ENCODE data around the gene SORCS2. TPM values are rescaled to one million over a fixed set of nuclear protein-coding genes. Genes with fewer than 3 reads are reported as not detected.

SORCS2 gene
- total RNA-seq, 1 experiment from 2014 or later, result not detected

DNA sequence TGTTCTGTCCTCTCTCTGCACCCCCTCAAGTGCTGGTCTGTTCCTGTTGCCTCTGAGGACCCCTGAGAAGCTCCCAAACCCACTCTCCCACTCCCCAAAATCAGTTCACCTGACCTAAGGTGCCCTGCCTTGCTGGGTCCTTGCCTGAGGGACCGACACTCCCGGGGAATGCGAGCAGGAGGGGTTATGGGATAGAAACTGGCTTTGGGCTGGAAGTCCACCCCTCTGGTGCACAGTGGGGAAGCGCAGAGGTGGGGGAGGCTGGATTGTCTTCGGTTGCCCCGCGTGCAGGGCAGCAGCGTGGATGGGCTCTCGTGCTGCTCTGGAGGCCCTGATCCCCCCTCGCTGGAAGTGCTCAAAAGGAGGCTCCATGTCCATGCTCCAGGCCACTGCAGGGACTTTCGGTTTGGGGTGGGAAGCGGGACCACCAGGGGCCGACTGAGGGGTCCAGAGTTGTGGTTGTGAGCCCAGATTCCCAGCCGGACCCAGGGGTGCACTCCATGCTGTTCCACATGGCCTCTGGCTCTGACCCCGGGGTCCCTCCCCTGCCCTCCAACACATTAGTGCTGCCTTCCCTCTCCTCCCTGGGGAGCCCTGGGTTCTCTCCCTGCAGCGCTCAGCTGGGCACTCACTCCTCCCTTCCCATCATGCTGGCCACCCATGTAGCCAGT is 7.6 kb downstream of the SORCS2 start:
- intact Hi-C loops (cut with micrococcal nuclease), result no loop called here
- POLR2A ChIA-PET, result no interaction called here
- DNase-seq (ENCODE audit: unreplicated experiment), result no peak
- no TSS peak for BruUV-seq (replicated peaks)
- Mint-ChIP-seq H3K27me3 (ENCODE audit: insufficient read depth, unreplicated experiment) (peaks cover 5% of the 10 kb centered on the region), H3K9me3 (ENCODE audit: unreplicated experiment) (no peaks in the 10 kb centered on the region), H3K27ac (ENCODE audit: low read depth, unreplicated experiment) (no peak overlapping the region), H3K4me1 (ENCODE audit: insufficient read depth, unreplicated experiment) (peaks cover 19% of the 10 kb centered on the region), H3K36me3 (ENCODE audit: insufficient read depth, unreplicated experiment) (no peaks in the 10 kb centered on the region), H3K4me3 (ENCODE audit: unreplicated experiment) (no peak overlapping the region)
- CTCF ChIA-PET, result interaction anchor here (0.7 to 1.3 kb wide), 3 partner anchors 12 to 179 kb away, joined by 3 read pairs; no protein-coding TSS in a partner anchor
- TF ChIP-seq, protein P1, sequence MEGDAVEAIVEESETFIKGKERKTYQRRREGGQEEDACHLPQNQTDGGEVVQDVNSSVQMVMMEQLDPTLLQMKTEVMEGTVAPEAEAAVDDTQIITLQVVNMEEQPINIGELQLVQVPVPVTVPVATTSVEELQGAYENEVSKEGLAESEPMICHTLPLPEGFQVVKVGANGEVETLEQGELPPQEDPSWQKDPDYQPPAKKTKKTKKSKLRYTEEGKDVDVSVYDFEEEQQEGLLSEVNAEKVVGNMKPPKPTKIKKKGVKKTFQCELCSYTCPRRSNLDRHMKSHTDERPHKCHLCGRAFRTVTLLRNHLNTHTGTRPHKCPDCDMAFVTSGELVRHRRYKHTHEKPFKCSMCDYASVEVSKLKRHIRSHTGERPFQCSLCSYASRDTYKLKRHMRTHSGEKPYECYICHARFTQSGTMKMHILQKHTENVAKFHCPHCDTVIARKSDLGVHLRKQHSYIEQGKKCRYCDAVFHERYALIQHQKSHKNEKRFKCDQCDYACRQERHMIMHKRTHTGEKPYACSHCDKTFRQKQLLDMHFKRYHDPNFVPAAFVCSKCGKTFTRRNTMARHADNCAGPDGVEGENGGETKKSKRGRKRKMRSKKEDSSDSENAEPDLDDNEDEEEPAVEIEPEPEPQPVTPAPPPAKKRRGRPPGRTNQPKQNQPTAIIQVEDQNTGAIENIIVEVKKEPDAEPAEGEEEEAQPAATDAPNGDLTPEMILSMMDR (IDR thresholded peaks at IDR 0.05; ENCODE audit: unreplicated experiment), result no peak

GRCh38 chr4:7200801-7201200 is 8.5 kb downstream of the SORCS2 start:
- Mint-ChIP-seq H3K27ac (ENCODE audit: low read depth, unreplicated experiment) (peak overlapping the region; percentile 53), H3K4me1 (ENCODE audit: insufficient read depth, unreplicated experiment) (peaks cover 19% of the 10 kb centered on the region), H3K9me3 (ENCODE audit: unreplicated experiment) (no peaks in the 10 kb centered on the region), H3K27me3 (ENCODE audit: insufficient read depth, unreplicated experiment) (no peaks in the 10 kb centered on the region), H3K36me3 (ENCODE audit: insufficient read depth, unreplicated experiment) (no peaks in the 10 kb centered on the region), H3K4me3 (ENCODE audit: unreplicated experiment) (no peak overlapping the region)
- POLR2A ChIA-PET, result no interaction called here
- BruUV-seq (replicated peaks), result no TSS peak
- CTCF ChIA-PET, result interaction anchor here (0.9 kb wide), 1 partner anchor 95 kb away, joined by 3 read pairs; no protein-coding TSS in a partner anchor
- DNase-seq (ENCODE audit: unreplicated experiment), result no peak
- intact Hi-C loops (cut with micrococcal nuclease), result no loop called here
- TF ChIP-seq, protein P1 (IDR thresholded peaks at IDR 0.05; ENCODE audit: unreplicated experiment), result no peak

GRCh38 chr4:7201420-7202305 is 9.3 kb downstream of the SORCS2 start:
- TF ChIP-seq, protein P1 (IDR thresholded peaks at IDR 0.05; ENCODE audit: unreplicated experiment), result no peak
- no peak for DNase-seq (ENCODE audit: unreplicated experiment)
- intact Hi-C loops (cut with micrococcal nuclease), result no loop called here
- CTCF ChIA-PET, result interaction anchor here (0.6 to 1.4 kb wide), 3 partner anchors 10 to 608 kb away, joined by 3 to 9 read pairs (median 5); partner anchors contain the start of gene SORCS2
- no TSS peak for BruUV-seq (replicated peaks)
- Mint-ChIP-seq H3K9me3 (ENCODE audit: unreplicated experiment) (no peaks in the 10 kb centered on the region), H3K36me3 (ENCODE audit: insufficient read depth, unreplicated experiment) (no peaks in the 10 kb centered on the region), H3K27me3 (ENCODE audit: insufficient read depth, unreplicated experiment) (no peaks in the 10 kb centered on the region), H3K4me3 (ENCODE audit: unreplicated experiment) (no peak overlapping the region), H3K27ac (ENCODE audit: low read depth, unreplicated experiment) (peak overlapping the region; percentile 53), H3K4me1 (ENCODE audit: insufficient read depth, unreplicated experiment) (peaks cover 16% of the 10 kb centered on the region)
- POLR2A ChIA-PET, result no interaction called here

- no peak for DNase-seq (ENCODE audit: unreplicated experiment)
- no peak overlapping the region for H3K4me3 Mint-ChIP-seq (ENCODE audit: unreplicated experiment)
- no TSS peak for BruUV-seq (replicated peaks)
- H3K4me1 Mint-ChIP-seq (ENCODE audit: insufficient read depth, unreplicated experiment), result peaks cover 19% of the 10 kb centered on the region
- no peaks in the 10 kb centered on the region for H3K9me3 Mint-ChIP-seq (ENCODE audit: unreplicated experiment)
- CTCF ChIA-PET, result interaction anchor here (0.6 to 1.4 kb wide), 3 partner anchors 11 to 607 kb away, joined by 3 to 9 read pairs (median 5); partner anchors contain the start of gene SORCS2
- no peaks in the 10 kb centered on the region for H3K27me3 Mint-ChIP-seq (ENCODE audit: insufficient read depth, unreplicated experiment)
- intact Hi-C loops (cut with micrococcal nuclease), result no loop called here
- TF ChIP-seq, protein P1 (IDR thresholded peaks at IDR 0.05; ENCODE audit: unreplicated experiment), result no peak
- H3K36me3 Mint-ChIP-seq (ENCODE audit: insufficient read depth, unreplicated experiment), result no peaks in the 10 kb centered on the region
- POLR2A ChIA-PET, result no interaction called here
- H3K27ac Mint-ChIP-seq (ENCODE audit: low read depth, unreplicated experiment), result no peak overlapping the region
Measured at GRCh38 chr4:7202411-7202810, 10.1 kb downstream of the SORCS2 start.

All from MCF 10A (cell line).